Heart right ventricle (tissue), 16 donors: ENCODE data around the gene TRABD. TPM values are rescaled to one million over a fixed set of nuclear protein-coding genes. Genes with fewer than 3 reads are reported as not detected.

ENCODE experiments used
- ATAC-seq, 8 donors: fragments of 200-7000 bp; cut with Tn5 transposase; one replicate each; pipeline ENCODE4 v1.9.1; 2020; ENCODE audit warnings: mild to moderate bottlenecking in 8 of 8, moderate library complexity in 8 of 8, moderate number of reproducible peaks in 1 of 8
- DNase-seq, 2 donors: peaks; one replicate each; pipeline ENCODE4 v3.0.0-alpha.2; 2020
- H3K27ac ChIP-seq, 10 donors: fragments of 200-600 bp; sonication (generic) in 2 of 10; one replicate each; pipeline versions ENCODE4 v1.5.0 to v1.8.0; 2020 to 2022; ENCODE audit warnings: mild to moderate bottlenecking in 3 of 10
- H3K27me3 ChIP-seq, 7 donors: fragments of 200-600 bp; one replicate each; pipeline ENCODE4 v1.8.0; 2021 to 2022; ENCODE audit warnings: mild to moderate bottlenecking in 2 of 7
- H3K36me3 ChIP-seq, 9 donors: fragments of 200-600 bp; sonication (generic) in 1 of 9; one replicate each; pipeline versions ENCODE4 v1.5.0 to v1.8.0; 2020 to 2022; ENCODE audit warnings: mild to moderate bottlenecking in 2 of 9
- H3K4me1 ChIP-seq, 9 donors: fragments of 200-600 bp; sonication (generic) in 1 of 9; one replicate each; pipeline versions ENCODE4 v1.5.0 to v1.8.0; 2020 to 2022; ENCODE audit warnings: mild to moderate bottlenecking in 4 of 9
- H3K4me3 ChIP-seq, 10 donors: fragments of 200-600 bp; sonication (generic) in 2 of 10; one replicate each; pipeline versions ENCODE4 v1.5.0 to v1.8.0; 2020 to 2022; ENCODE audit warnings: mild to moderate bottlenecking in 7 of 10, moderate library complexity in 2 of 10
- H3K9me3 ChIP-seq, 11 donors: fragments of 200-600 bp in 10 of 11; sonication (generic) in 2 of 11; one replicate each; pipeline versions ENCODE4 v1.5.0 to v1.8.0; 2013 to 2022; ENCODE audit warnings: mild to moderate bottlenecking in 2 of 11, control low read depth in 1 of 11, moderate library complexity in 1 of 11
- CTCF ChIP-seq, 9 donors: fragments of 200-600 bp; sonication (generic) in 2 of 9; IDR thresholded peaks; one replicate each; pipeline versions ENCODE4 v1.5.0 to v1.8.0; 2021 to 2022; ENCODE audit warnings: antibody characterized with exemption in 9 of 9, mild to moderate bottlenecking in 5 of 9, moderate library complexity in 1 of 9
- WGBS, 2 donors: extraction: QIAGEN DNeasy Blood & Tissue Kit; methylation state at CpG; one replicate each; pipeline ENCODE4 v1.1.7; 2013; ENCODE audit warnings: inconsistent platforms in 1 of 2; 5-methylcytosine and 5-hydroxymethylcytosine counted together
- intact Hi-C, 10 donors: fragments of 100-400 bp; cut with DNase I; formaldehyde crosslinking; loops; one replicate each; pipeline versions ENCODE4 v1.11.1 to v1.14.2; 2022
- polyA plus RNA-seq, 2 donors: library from polyadenylated mRNA; stranded (reverse); fragments of 200-250 nt; gene quantifications; one replicate each; pipeline ENCODE4 v1.2.3, GENCODE V29; 2013
- total RNA-seq, 10 donors: library from RNA; stranded (reverse); fragmentation: NEBNext Ultra II Directional in 3 of 10; extraction: Animal tissue kit (Norgen Biotek cat#: 25700) in 3 of 10; gene quantifications; one replicate each; pipeline versions ENCODE4 v1.2.1 to v1.2.4, GENCODE V29; 2021 to 2023
- donor health status: Arrhythmogenic right ventricular cardiomyopathy.
- donor health status: ischemic (EF 13 %, LVEDD 7.1; RV severe dilation, severe dysfunction).
- donor health status: healthy with polysubstance abuse.
- donor health status: DM: no; HTN: yes; CAD: no.
- donor health status: DM: no; HTN: no; CAD: no.
- donor health status: ischemic (EF 25% LVEDD 6.9; RV normal size, moderate dysfunction).
- donor health status: ischemic (EF 25% LVEDD 5.7; RV mildly dilated, moderate dysfunction).
- donor health status: healthy.
- donor health status: DM: yes; HTN: yes; CAD: no.
- donor health status: Ischemic cardiomyopathy.
- donor health status: ischemic (EF 35%, LVEDD 5.7; RV mildly dilated, moderate dysfunction).
- donor health status: nonischemic (EF 11% LVEDD 7.7; RV severe dilation, severe dysfunction).
- donor health status: DM: yes; HTN: yes; CAD: no.
- donor health status: PGD.
- donor health status: ischemic (EF 29% LVEDD 5.4; RV normal size, mild dysfunction).
- donor health status: nonischemic (EF 23%, LVEDD 6.1; RV moderate dilation, normal function).

TRABD gene
- total and polyA plus RNA-seq, 12 donors = 13.6 to 40.8 (median 19.0) TPM

GRCh38 chr22:50217543-50218152, 31.9 kb downstream of the TRABD start:
- Histone ChIP-seq H3K36me3 (peaks cover 10 to 99% (median 56%) of the 10 kb centered on the region in 9 donors), H3K9me3 (no peaks in the 10 kb centered on the region), H3K27ac (no peak overlapping the region), H3K27me3 (no peaks in the 10 kb centered on the region), H3K4me3 (no peak overlapping the region), H3K4me1 (peaks cover 0 to 15% (median 6%) of the 10 kb centered on the region in 9 donors)
- WGBS, 2 donors = 86 to 88% methylated on average over 21 of the region's 21 CpGs
- ATAC-seq (no peak), DNase-seq (no peak)
- intact Hi-C loops = no loop called here
- no peak for TF ChIP-seq CTCF (IDR thresholded peaks at IDR 0.05)

DNA sequence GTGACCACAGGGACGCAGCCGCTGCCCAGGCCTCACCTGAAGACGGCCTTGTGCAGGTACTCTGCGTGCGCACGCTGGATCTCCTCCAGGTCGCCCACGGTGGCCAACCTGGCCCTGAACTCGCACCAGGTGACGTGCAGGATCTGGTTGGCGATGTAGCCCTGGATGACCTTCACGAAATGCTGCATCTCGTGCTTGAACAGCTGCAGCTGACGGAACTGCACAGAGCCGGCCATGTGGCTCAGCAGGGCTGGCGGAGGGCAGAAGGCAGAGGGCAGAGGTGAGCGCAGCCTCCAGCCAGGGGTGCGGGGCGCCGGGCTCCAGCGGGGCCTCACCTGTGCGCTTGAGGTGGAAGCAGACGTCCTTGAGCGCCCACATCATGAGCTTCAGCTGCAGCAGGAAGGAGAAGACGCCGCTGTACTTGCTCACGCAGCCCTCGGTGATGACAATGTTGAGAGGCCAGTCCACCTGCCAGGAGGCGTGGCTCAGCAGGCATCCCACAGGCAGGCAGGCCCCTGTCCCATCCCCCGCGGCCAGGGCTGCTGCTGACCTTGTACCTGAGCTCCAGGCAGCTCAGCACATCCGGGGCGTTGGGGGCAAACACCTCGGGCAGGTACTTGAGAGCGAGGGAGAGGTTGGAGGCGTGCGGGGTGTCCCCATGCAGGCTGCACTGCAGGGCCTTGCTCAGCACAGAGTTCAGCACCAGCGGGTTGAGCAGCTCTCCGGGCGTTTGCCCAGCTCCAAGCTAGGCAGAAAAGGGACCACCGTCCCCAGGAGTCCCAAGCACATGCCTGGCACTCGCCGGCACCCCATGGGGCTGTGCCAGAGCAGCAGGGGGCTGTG, 32.7 kb downstream of the TRABD start:
- intact Hi-C loops = no loop called here
- H3K36me3 ChIP-seq = peaks cover 10 to 99% (median 56%) of the 10 kb centered on the region in 9 donors
- H3K27ac ChIP-seq = no peak overlapping the region
- WGBS, 2 donors = 70 to 83% methylated on average over 40 to 43 of the region's 43 CpGs
- TF ChIP-seq CTCF (IDR thresholded peaks at IDR 0.05) = no peak
- ATAC-seq (peak in 5 of 8 donors; percentile 0 to 16 (median 2)), DNase-seq (no peak)
- no peak overlapping the region for H3K4me3 ChIP-seq
- H3K4me1 ChIP-seq = peaks cover 0 to 15% (median 6%) of the 10 kb centered on the region in 9 donors
- no peaks in the 10 kb centered on the region for H3K27me3 ChIP-seq
- no peaks in the 10 kb centered on the region for H3K9me3 ChIP-seq

DNA sequence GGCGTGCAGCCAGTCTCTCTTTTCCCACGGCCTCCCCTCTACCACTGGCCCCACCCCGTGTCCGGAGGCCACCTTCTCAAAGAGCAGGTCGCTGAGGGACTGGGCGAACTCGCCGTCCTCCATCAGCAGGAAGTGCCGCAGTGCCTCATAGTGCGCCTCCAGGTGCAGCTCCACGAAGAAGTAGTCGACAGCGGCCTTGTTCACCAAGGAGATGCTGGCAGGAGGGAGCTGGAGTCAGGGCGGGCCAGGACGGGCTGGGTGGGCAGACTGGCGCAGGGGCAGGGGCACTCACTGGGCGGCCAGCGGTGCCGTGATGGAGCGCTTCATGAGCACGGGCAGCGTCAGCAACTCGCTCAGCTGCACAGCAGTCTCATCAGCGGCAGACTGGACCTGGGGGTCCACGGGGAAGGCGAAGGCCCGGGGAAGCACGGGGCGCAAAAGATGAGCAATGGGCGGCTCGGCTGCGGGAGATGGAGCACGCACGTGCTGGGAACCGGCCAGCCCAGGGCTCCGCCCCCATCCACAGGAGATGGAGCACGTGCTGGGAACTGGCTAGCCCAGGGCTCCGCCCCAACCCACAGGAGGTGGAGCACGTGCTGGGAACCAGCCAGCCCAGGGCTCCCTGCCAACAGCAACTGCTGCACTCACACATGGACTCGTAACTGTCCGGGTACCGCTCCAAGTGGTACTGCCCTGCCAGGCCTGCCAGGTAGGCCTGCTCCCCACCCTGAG, 33.4 kb downstream of the TRABD start:
- WGBS, 2 donors = 69 to 71% methylated on average over 42 of the region's 42 CpGs
- peaks cover 0 to 15% (median 6%) of the 10 kb centered on the region in 9 donors for H3K4me1 ChIP-seq
- no peak overlapping the region for H3K4me3 ChIP-seq
- intact Hi-C loops = no loop called here
- DNase-seq (peak; percentile 83 to 90), ATAC-seq (peak; percentile 76 to 85 (median 82))
- no peak overlapping the region for H3K27ac ChIP-seq
- peaks cover 10 to 99% (median 56%) of the 10 kb centered on the region in 9 donors for H3K36me3 ChIP-seq
- no peak for TF ChIP-seq CTCF (IDR thresholded peaks at IDR 0.05)
- no peaks in the 10 kb centered on the region for H3K27me3 ChIP-seq
- no peaks in the 10 kb centered on the region for H3K9me3 ChIP-seq
